ENCODE measurements around the gene ARAP1. TPM values are rescaled to one million over a fixed set of nuclear protein-coding genes. Genes with fewer than 3 reads are reported as not detected.
A peak's percentile ranks its signal among the peaks of the same experiment; 100 is the strongest.

Gene ARAP1
- total RNA-seq, 6 experiments from 2014 or later: 32.9 to 76.7 (median 41.2) TPM

GRCh38 chr11:72740060-72740424 lies 12.2 kb downstream of the ARAP1 start:
- Histone ChIP-seq H3K27me3 (no peaks in the 10 kb centered on the region), H3K4me3 (no peak overlapping the region), H3K36me3 (no peaks in the 10 kb centered on the region), H3K9me3 (no peaks in the 10 kb centered on the region), H3K4me1 (peaks cover 0 to 28% (median 8%) of the 10 kb centered on the region in 4 donors), H3K27ac (peak overlapping the region in 1 of 3 donors; percentile 73)
- DNase-seq (no peak), ATAC-seq (no peak)
- no peak for TF ChIP-seq CTCF (IDR thresholded peaks at IDR 0.05)
- no peak for TF ChIP-seq POLR2A (IDR thresholded peaks at IDR 0.05)
- WGBS (ENCODE audit: insufficient coverage, low coverage, low lambda C conversion rate, missing lambda C conversion rate): 83% methylated on average over 2 of the region's 2 CpGs
- intact Hi-C loops (cut with DNase I): no loop called here

GRCh38 chr11:72739240-72740059 lies 12.8 kb downstream of the ARAP1 start:
- ATAC-seq (peak; percentile 13 to 34 (median 26)), DNase-seq (no peak)
- Histone ChIP-seq H3K27ac (peak overlapping the region; percentile 53 to 73 (median 73)), H3K27me3 (no peaks in the 10 kb centered on the region), H3K36me3 (no peaks in the 10 kb centered on the region), H3K4me3 (no peak overlapping the region), H3K9me3 (no peaks in the 10 kb centered on the region), H3K4me1 (peaks cover 0 to 28% (median 8%) of the 10 kb centered on the region in 4 donors)
- intact Hi-C loops (cut with DNase I): no loop called here
- 64% methylated on average over 6 of the region's 10 CpGs for WGBS (ENCODE audit: insufficient coverage, low coverage, low lambda C conversion rate, missing lambda C conversion rate)
- TF ChIP-seq POLR2A (IDR thresholded peaks at IDR 0.05) (no peak), CTCF (IDR thresholded peaks at IDR 0.05) (no peak)

GRCh38 chr11:72738199-72739141 lies 13.7 kb downstream of the ARAP1 start:
- intact Hi-C loops (cut with DNase I): no loop called here
- Histone ChIP-seq H3K27me3 (no peaks in the 10 kb centered on the region), H3K36me3 (no peaks in the 10 kb centered on the region), H3K9me3 (no peaks in the 10 kb centered on the region), H3K4me3 (peak overlapping the region in 1 of 3 donors; percentile 1), H3K27ac (peak overlapping the region; percentile 53 to 75 (median 73)), H3K4me1 (peaks cover 0 to 28% (median 8%) of the 10 kb centered on the region in 4 donors)
- WGBS (ENCODE audit: insufficient coverage, low coverage, low lambda C conversion rate, missing lambda C conversion rate): 58% methylated on average over 5 of the region's 11 CpGs
- TF ChIP-seq CTCF (IDR thresholded peaks at IDR 0.05) (no peak), POLR2A (IDR thresholded peaks at IDR 0.05) (peak; percentile 19)
- DNase-seq (peak in 2 of 3 donors; percentile 58 to 75), ATAC-seq (peak; percentile 18 to 42 (median 30))

GRCh38 chr11:72737336-72737735 lies 14.9 kb downstream of the ARAP1 start:
- H3K4me3 ChIP-seq: no peak overlapping the region
- DNase-seq (no peak), ATAC-seq (no peak)
- no peaks in the 10 kb centered on the region for H3K27me3 ChIP-seq
- WGBS (ENCODE audit: insufficient coverage, low coverage, low lambda C conversion rate, missing lambda C conversion rate): no CpG with 5 or more reads among the region's 1 CpG
- TF ChIP-seq CTCF (IDR thresholded peaks at IDR 0.05) (no peak), POLR2A (IDR thresholded peaks at IDR 0.05) (no peak)
- peak overlapping the region; percentile 26 to 75 (median 73) for H3K27ac ChIP-seq
- no peaks in the 10 kb centered on the region for H3K9me3 ChIP-seq
- intact Hi-C loops (cut with DNase I): no loop called here
- no peaks in the 10 kb centered on the region for H3K36me3 ChIP-seq
- peaks cover 0 to 20% (median 6%) of the 10 kb centered on the region in 4 donors for H3K4me1 ChIP-seq
